Stimulated activated CD4-positive, alpha-beta T cell treated with anti-CD3 and anti-CD28 coated beads, Interleukin-15, amount 100 ng/mL, for 48 hours (primary cell): ENCODE results near the gene THPO.

Experiments used
- DNase-seq, 2 donors: peaks; one replicate each; pipeline ENCODE4 v3.0.0-alpha.2; 2020; ENCODE audit warnings: low read depth in 2 of 2

The THPO gene

GRCh38 chr3:184384856-184385422 is 6.9 kb upstream of the THPO start:
- no peak for DNase-seq

- no peak for DNase-seq
These were observed 6.3 kb upstream of the THPO start for GRCh38 chr3:184384342-184384741.

GRCh38 chr3:184383033-184383740 is 5.2 kb upstream of the THPO start:
- DNase-seq = no peak

GRCh38 chr3:184382326-184383032 is 4.5 kb upstream of the THPO start:
- no peak for DNase-seq

- no peak for DNase-seq
These were observed 3.5 kb upstream of the THPO start for GRCh38 chr3:184381261-184382224.

- no peak for DNase-seq
These were observed 2.7 kb upstream of the THPO start for GRCh38 chr3:184380627-184381260.

GRCh38 chr3:184380185-184380626 is 2.2 kb upstream of the THPO start:
- DNase-seq = peak in 1 of 2 donors; percentile 25

GRCh38 chr3:184379358-184380184 is 1.6 kb upstream of the THPO start, which contains the start of gene CHRD:
Gene CHRD, plus strand, starts transcription at chr3:184380054. Its CDS starts 265 bp downstream, at chr3:184380319.
- DNase-seq = no peak

GRCh38 chr3:184378651-184379357 is 797 bp upstream of the THPO start:
- no peak for DNase-seq

GRCh38 chr3:184377374-184377773 is 633 bp downstream of the THPO start:
- no peak for DNase-seq

GRCh38 chr3:184375747-184376461 is 2.1 kb downstream of the THPO start:
- no peak for DNase-seq

- DNase-seq = no peak
These were observed 4.6 kb downstream of the THPO start for GRCh38 chr3:184373422-184373821.

- no peak for DNase-seq
These were observed 5.1 kb downstream of the THPO start for GRCh38 chr3:184372911-184373310.

- DNase-seq = no peak
These were observed 5.6 kb downstream of the THPO start for GRCh38 chr3:184372296-184372821.

- peak; percentile 40 to 51 for DNase-seq
These were observed 6.4 kb downstream of the THPO start for GRCh38 chr3:184371570-184372018.

GRCh38 chr3:184368586-184369183 is 9.3 kb downstream of the THPO start:
- no peak for DNase-seq

GRCh38 chr3:184368116-184368515 is 9.9 kb downstream of the THPO start:
- DNase-seq = no peak

- no peak for DNase-seq
These were observed 11.3 kb downstream of the THPO start for GRCh38 chr3:184366619-184367289.
